ENCODE data around the gene TTC6.

Gene TTC6

GRCh38 chr14:37585101-37585511 lies 10.3 kb upstream of the TTC6 start:
- no peak for DNase-seq

GRCh38 chr14:37585971-37586796 lies 9.2 kb upstream of the TTC6 start:
- no peak for DNase-seq

GRCh38 chr14:37586797-37587130 lies 8.7 kb upstream of the TTC6 start:
- no peak for DNase-seq

GRCh38 chr14:37587131-37587803 lies 8.2 kb upstream of the TTC6 start:
- no peak for DNase-seq

GRCh38 chr14:37587881-37588666 lies 7.4 kb upstream of the TTC6 start:
- DNase-seq = no peak

GRCh38 chr14:37588667-37588955 lies 6.8 kb upstream of the TTC6 start:
- no peak for DNase-seq

GRCh38 chr14:37588956-37589714 lies 6.3 kb upstream of the TTC6 start:
- DNase-seq = no peak

- DNase-seq = no peak
Measured at GRCh38 chr14:37589715-37590427, 5.6 kb upstream of the TTC6 start.

GRCh38 chr14:37590428-37591139 lies 4.8 kb upstream of the TTC6 start:
- DNase-seq = no peak

- DNase-seq = no peak
Measured at GRCh38 chr14:37591311-37591940, 4.0 kb upstream of the TTC6 start.

GRCh38 chr14:37591941-37592481 lies 3.4 kb upstream of the TTC6 start:
- no peak for DNase-seq

- DNase-seq = no peak
Measured at GRCh38 chr14:37592482-37593408, 2.7 kb upstream of the TTC6 start.

- no peak for DNase-seq
Measured at GRCh38 chr14:37593511-37594237, 1.8 kb upstream of the TTC6 start.

- DNase-seq = peak; percentile 76
Measured at GRCh38 chr14:37594238-37594970, 1.0 kb upstream of the TTC6 start.

- DNase-seq = peak; percentile 91
Measured at GRCh38 chr14:37595809-37596621, 586 bp downstream of the TTC6 start.

- DNase-seq = no peak
Measured at GRCh38 chr14:37596790-37597472, 1.5 kb downstream of the TTC6 start.

- no peak for DNase-seq
Measured at GRCh38 chr14:37597538-37597913, 2.1 kb downstream of the TTC6 start.
